ENCODE results near the gene H19.

Gene H19

DNA sequence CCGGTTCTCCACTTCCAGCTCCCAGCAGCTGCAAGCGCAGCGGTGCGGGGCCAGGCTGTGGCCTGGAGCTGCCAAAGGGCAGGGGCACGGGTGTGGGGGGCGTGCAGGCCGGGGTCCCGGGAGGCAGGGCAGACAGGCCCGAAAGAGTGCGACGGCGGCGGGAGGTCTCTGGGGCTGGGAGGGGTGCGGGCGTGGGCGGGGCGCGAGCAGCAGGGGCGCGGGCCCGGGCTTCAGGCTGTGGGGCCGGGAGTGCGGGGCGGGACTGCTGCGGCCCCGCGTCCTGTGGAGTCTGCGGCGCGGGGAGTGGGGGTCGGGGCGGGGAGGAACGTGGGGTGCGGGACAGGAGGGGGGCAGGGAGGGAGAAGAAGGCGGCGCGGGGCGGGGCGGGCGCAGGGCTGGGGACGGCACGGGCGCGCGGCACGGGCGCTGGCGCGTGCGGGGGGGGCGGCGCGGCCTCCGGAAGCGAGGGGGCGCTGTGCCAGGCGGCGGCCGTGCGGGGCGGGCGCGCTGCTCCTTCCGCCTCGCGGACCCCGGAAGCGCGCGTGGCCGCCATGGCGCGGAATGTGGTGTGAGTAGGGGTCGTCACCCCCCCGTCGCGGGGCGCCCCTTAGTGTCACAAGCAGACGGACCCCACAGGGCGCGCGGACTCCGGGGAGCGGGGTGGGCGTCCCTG, 50.7 kb downstream of the H19 start, which contains the start of gene MRPL23:
Gene MRPL23, plus strand, starts transcription at position 521 of the 673 bp plus-strand sequence. Its CDS starts 31 bp downstream, at position 552.
- no peak for DNase-seq
- no peaks in the 10 kb centered on the region for H3K9me3 ChIP-seq (ENCODE audit: severe bottlenecking)
- H3K4me3 ChIP-seq (ENCODE audit: low read depth, low read length), result no peak within 1 kb of the TSS
- no peaks in the 10 kb centered on the region for H3K36me3 ChIP-seq
- H3K27me3 ChIP-seq (ENCODE audit: insufficient read depth, low read depth, severe bottlenecking), result no peaks in the 10 kb centered on the region
- H3K27ac ChIP-seq, result no peak within 1 kb of the TSS
- TF ChIP-seq, protein P1, sequence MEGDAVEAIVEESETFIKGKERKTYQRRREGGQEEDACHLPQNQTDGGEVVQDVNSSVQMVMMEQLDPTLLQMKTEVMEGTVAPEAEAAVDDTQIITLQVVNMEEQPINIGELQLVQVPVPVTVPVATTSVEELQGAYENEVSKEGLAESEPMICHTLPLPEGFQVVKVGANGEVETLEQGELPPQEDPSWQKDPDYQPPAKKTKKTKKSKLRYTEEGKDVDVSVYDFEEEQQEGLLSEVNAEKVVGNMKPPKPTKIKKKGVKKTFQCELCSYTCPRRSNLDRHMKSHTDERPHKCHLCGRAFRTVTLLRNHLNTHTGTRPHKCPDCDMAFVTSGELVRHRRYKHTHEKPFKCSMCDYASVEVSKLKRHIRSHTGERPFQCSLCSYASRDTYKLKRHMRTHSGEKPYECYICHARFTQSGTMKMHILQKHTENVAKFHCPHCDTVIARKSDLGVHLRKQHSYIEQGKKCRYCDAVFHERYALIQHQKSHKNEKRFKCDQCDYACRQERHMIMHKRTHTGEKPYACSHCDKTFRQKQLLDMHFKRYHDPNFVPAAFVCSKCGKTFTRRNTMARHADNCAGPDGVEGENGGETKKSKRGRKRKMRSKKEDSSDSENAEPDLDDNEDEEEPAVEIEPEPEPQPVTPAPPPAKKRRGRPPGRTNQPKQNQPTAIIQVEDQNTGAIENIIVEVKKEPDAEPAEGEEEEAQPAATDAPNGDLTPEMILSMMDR (IDR thresholded peaks at IDR 0.05; ENCODE audit: low read depth, low read length), result no peak
